Right lobe of liver (tissue), 6 donors: ENCODE results near the gene HOMER2. TPM values are rescaled to one million over a fixed set of nuclear protein-coding genes. Genes with fewer than 3 reads are reported as not detected.
"Not testable (repeated sequence)": the region's sequence is repeated elsewhere in the genome, so short reads cannot be mapped to it uniquely, and the experiment has no call there.

ENCODE experiments used
- ATAC-seq, 4 donors: fragments of 200-7000 bp; cut with Tn5 transposase; one replicate each; pipeline ENCODE4 v1.9.1; 2020; ENCODE audit warnings: mild to moderate bottlenecking in 4 of 4, moderate library complexity in 4 of 4
- DNase-seq, 3 donors: peaks; one replicate each; pipeline ENCODE4 v3.0.0-alpha.2; 2020
- H3K27ac ChIP-seq, 3 donors: fragments of 200-600 bp; one replicate each; pipeline ENCODE4 v1.8.0; 2022
- H3K27me3 ChIP-seq, 2 donors: fragments of 200-600 bp; one replicate each; pipeline ENCODE4 v1.8.0; 2022
- H3K36me3 ChIP-seq, 4 donors: fragments of 200-600 bp; sonication (generic) in 1 of 4; one replicate each; pipeline versions ENCODE4 v1.5.1 to v1.8.0; 2017 to 2022; ENCODE audit warnings: control low read depth in 1 of 4
- H3K4me1 ChIP-seq, 4 donors: fragments of 200-600 bp; sonication (generic) in 1 of 4; one replicate each; pipeline versions ENCODE4 v1.5.1 to v1.8.0; 2017 to 2022; ENCODE audit warnings: control low read depth in 1 of 4
- H3K4me3 ChIP-seq, 3 donors: fragments of 200-600 bp; one replicate each; pipeline ENCODE4 v1.8.0; 2022
- H3K9me3 ChIP-seq, 4 donors: fragments of 200-600 bp; sonication (generic) in 1 of 4; one replicate each; pipeline versions ENCODE4 v1.5.1 to v1.8.0; 2017 to 2022; ENCODE audit warnings: control low read depth in 1 of 4
- POLR2A ChIP-seq: fragments of 450-650 bp; IDR thresholded peaks from one replicate; pipeline ENCODE4 v1.6.1; 2017; ENCODE audit warnings: antibody characterized with exemption, mild to moderate bottlenecking
- WGBS: methylation state at CpG from one replicate; pipeline ENCODE4 v1.1.6; 2018; ENCODE audit warnings: low coverage, low lambda C conversion rate; ENCODE audit not compliant: insufficient coverage; ENCODE audit errors: missing lambda C conversion rate; 5-methylcytosine and 5-hydroxymethylcytosine counted together
- intact Hi-C, 2 donors: fragments of 100-400 bp; cut with DNase I; formaldehyde crosslinking; loops; one replicate each; pipeline versions ENCODE4 v1.11.2 to v1.14.1; 2022
- total RNA-seq, 6 experiments: library from RNA; depleted of rRNA in 2 of 6; stranded (reverse); fragments of >200 nt in 2 of 6; fragmentation: NEBNext Ultra II Directional in 3 of 6; extraction: Animal tissue kit (Norgen Biotek cat#: 25700) in 3 of 6; gene quantifications; one replicate each; pipeline versions ENCODE4 v1.1.0 to v1.2.4, GENCODE V29; 2016 to 2023
- TF ChIP-seq, protein P1 (sequence below), 4 donors: fragments of 200-600 bp in 3 of 4; fragments of 450-650 bp in 1 of 4; IDR thresholded peaks; one replicate each; pipeline versions ENCODE4 v1.5.1 to v1.8.0; 2016 to 2022; ENCODE audit warnings: antibody characterized with exemption in 4 of 4, mild to moderate bottlenecking in 2 of 4
- donor health status: DM: no; HTN: yes; CAD: no.
- donor health status: DM: no; HTN: no; CAD: no.
- donor health status: DM: no; HTN: no; CAD: no.
- donor health status: DM: no; HTN: yes; CAD: no.
- donor health status: DM: no; HTN: yes; CAD: no.

HOMER2 gene
- total RNA-seq, 6 experiments from 2014 or later = 16.8 to 66.2 (median 60.7) TPM

DNA sequence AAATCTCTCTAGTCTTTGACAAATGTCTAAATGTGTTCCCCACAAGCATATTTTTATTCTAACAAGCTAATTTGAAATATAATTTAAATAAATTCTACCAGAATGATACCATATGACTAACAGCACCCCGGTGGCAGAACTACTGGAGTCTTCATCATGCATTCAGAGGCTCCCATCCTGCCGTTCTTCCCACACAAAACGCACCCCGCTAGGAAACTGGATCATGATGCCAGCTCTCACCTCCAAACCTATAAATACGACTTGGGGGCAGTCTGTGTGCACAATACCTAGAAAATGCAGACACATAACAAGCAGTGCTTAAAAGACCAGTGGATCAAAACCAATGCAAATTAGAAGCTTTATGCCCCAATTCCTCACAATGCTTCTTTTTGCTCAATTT lies 8.5 kb downstream of the HOMER2 start:
- DNase-seq (no peak), ATAC-seq (no peak)
- Histone ChIP-seq H3K4me1 (peaks cover 0 to 24% (median 11%) of the 10 kb centered on the region in 4 donors), H3K27ac (no peak overlapping the region), H3K27me3 (no peaks in the 10 kb centered on the region), H3K9me3 (no peaks in the 10 kb centered on the region), H3K4me3 (no peak overlapping the region), H3K36me3 (no peaks in the 10 kb centered on the region)
- WGBS = 81% methylated on average over 4 of the region's 5 CpGs
- intact Hi-C loops = no loop called here
- TF ChIP-seq, protein P1, sequence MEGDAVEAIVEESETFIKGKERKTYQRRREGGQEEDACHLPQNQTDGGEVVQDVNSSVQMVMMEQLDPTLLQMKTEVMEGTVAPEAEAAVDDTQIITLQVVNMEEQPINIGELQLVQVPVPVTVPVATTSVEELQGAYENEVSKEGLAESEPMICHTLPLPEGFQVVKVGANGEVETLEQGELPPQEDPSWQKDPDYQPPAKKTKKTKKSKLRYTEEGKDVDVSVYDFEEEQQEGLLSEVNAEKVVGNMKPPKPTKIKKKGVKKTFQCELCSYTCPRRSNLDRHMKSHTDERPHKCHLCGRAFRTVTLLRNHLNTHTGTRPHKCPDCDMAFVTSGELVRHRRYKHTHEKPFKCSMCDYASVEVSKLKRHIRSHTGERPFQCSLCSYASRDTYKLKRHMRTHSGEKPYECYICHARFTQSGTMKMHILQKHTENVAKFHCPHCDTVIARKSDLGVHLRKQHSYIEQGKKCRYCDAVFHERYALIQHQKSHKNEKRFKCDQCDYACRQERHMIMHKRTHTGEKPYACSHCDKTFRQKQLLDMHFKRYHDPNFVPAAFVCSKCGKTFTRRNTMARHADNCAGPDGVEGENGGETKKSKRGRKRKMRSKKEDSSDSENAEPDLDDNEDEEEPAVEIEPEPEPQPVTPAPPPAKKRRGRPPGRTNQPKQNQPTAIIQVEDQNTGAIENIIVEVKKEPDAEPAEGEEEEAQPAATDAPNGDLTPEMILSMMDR (IDR thresholded peaks at IDR 0.05) = no peak
- TF ChIP-seq POLR2A = no peak

DNA sequence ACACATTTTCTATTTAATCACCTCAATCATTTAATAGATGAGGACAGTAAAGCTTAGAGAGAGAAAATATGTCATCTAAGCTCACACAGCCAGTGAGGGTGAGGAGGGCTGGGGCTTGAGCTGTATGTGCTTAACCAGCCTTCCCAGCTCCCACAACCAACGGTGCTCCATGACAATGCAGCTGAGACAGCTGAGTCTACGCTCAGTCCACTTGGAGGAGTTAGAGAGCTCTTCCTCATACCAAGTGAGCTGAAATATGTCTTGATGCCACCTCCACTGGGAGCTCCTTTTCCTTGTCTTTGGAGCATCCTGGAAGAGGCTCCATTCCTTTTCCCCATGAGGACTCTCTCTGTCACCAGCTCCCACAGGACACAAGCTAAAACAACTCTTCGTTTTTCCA lies 9.3 kb downstream of the HOMER2 start:
- Histone ChIP-seq H3K36me3 (no peaks in the 10 kb centered on the region), H3K27me3 (no peaks in the 10 kb centered on the region), H3K27ac (no peak overlapping the region), H3K9me3 (no peaks in the 10 kb centered on the region), H3K4me1 (peaks cover 0 to 24% (median 11%) of the 10 kb centered on the region in 4 donors), H3K4me3 (no peak overlapping the region)
- 67% methylated on average over 1 of the region's 3 CpGs for WGBS
- DNase-seq (no peak), ATAC-seq (peak in 3 of 4 donors; percentile 6 to 21 (median 19))
- intact Hi-C loops = no loop called here
- TF ChIP-seq, protein P1 (IDR thresholded peaks at IDR 0.05) = no peak
- TF ChIP-seq POLR2A = no peak

DNA sequence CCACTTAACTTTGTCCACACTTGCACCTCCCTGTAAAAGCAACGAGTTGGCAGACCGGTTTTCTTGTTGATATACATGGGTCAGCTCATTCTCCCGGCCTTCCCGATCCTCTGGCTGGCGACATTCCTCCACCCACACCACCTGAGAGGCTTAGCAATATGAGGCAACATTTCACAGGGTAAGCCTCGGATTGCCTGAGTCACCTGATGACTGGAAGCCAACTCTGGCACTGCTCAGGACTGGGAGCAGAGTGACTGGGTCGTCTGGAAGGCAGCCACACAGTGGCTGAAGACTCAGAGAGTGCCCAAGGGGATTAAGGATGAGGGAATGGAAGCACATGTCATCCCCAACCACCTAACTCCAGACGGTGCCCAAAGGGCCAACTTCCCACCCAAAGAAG lies 9.8 kb downstream of the HOMER2 start:
- 38% methylated on average over 4 of the region's 8 CpGs for WGBS
- peak; percentile 92 to 98 (median 93) for ATAC-seq
- H3K36me3 ChIP-seq = no peaks in the 10 kb centered on the region
- TF ChIP-seq POLR2A = no peak
- TF ChIP-seq, protein P1 (IDR thresholded peaks at IDR 0.05) = no peak
- H3K27me3 ChIP-seq = no peaks in the 10 kb centered on the region
- H3K9me3 ChIP-seq = no peaks in the 10 kb centered on the region
- peak; percentile 77 to 81 (median 79) for DNase-seq
- intact Hi-C loops = no loop called here
- no peak overlapping the region for H3K4me3 ChIP-seq
- peaks cover 0 to 24% (median 11%) of the 10 kb centered on the region in 4 donors for H3K4me1 ChIP-seq
- H3K27ac ChIP-seq = no peak overlapping the region

DNA sequence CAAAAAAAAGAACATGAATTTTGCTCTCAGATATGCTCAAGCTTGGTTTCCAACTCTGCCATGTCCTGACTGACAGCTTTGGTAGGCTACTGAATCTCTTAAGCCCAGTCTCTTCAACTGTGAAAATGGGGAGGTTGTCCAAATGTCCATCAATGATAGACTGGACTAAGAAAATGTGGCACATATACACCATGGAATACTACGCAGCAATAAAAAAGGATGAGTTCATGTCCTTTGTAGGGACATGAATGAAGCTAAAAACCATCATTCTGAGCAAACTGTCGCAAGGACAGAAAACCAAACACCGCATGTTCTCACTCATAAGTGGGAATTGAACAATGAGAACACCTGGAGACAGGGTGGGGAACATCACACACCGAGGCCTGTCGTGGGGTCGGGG lies 12.8 kb downstream of the HOMER2 start:
- H3K9me3 ChIP-seq, H3K27ac ChIP-seq, ATAC-seq, DNase-seq, H3K36me3 ChIP-seq, H3K4me3 ChIP-seq, H3K27me3 ChIP-seq, intact Hi-C loops: not testable (repeated sequence)
- WGBS = 98% methylated on average over 5 of the region's 6 CpGs
- peaks cover 0 to 18% (median 9%) of the 10 kb centered on the region in 4 donors for H3K4me1 ChIP-seq

DNA sequence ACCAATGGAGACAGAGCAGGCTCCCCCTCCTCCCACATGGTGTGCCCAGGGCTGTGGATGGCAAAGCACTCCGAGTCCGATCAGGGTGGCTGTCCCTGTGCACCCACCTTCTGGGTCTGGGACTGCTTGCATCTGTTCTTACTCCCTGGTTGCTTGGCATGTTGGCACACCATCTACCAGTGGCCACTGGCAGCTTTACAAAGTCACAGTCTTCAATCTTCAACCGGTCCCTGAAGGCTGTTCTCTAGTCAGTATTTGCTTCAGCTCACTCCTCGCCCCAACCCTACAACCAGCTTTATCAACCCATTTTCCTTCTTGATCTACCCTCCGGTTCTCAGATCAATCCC lies 14.8 kb downstream of the HOMER2 start:
- DNase-seq (no peak), ATAC-seq (peak in 1 of 4 donors; percentile 30)
- intact Hi-C loops = no loop called here
- Histone ChIP-seq H3K27ac (no peak overlapping the region), H3K9me3 (no peaks in the 10 kb centered on the region), H3K4me1 (peaks cover 0 to 14% (median 5%) of the 10 kb centered on the region in 4 donors), H3K4me3 (no peak overlapping the region), H3K27me3 (no peaks in the 10 kb centered on the region), H3K36me3 (no peaks in the 10 kb centered on the region)
- 86% methylated on average over 4 of the region's 5 CpGs for WGBS
- TF ChIP-seq, protein P1 (IDR thresholded peaks at IDR 0.05) = no peak
- TF ChIP-seq POLR2A = no peak
